H9 (cell line): ENCODE results near the gene DHODH. TPM values are rescaled to one million over a fixed set of nuclear protein-coding genes. Genes with fewer than 3 reads are reported as not detected.

Experiments used
- DNase-seq: peaks from one replicate; pipeline ENCODE4 v3.0.0-alpha.2; 2017
- H2AFZ ChIP-seq: one replicate; pipeline ENCODE4 v1.6.1; 2013; ENCODE audit warnings: mild to moderate bottlenecking, low read length, control low read depth, moderate library complexity
- H2AK5ac ChIP-seq: 2 replicates; pipeline ENCODE4 v1.6.1; 2013; ENCODE audit warnings: low read length, control low read depth, mixed read lengths; ENCODE audit not compliant: insufficient read length
- H2BK120ac ChIP-seq: one replicate; pipeline ENCODE4 v1.6.1; 2013; ENCODE audit warnings: low read depth, mild to moderate bottlenecking, low read length, control low read depth, inconsistent platforms; ENCODE audit not compliant: poor library complexity, severe bottlenecking
- H2BK12ac ChIP-seq: 2 replicates; pipeline ENCODE4 v1.6.1; 2013; ENCODE audit warnings: low read length, control low read depth, mixed read lengths, low read depth; ENCODE audit not compliant: insufficient read length
- H2BK15ac ChIP-seq: 2 replicates; pipeline ENCODE4 v1.6.1; 2013; ENCODE audit warnings: low read depth, low read length, control low read depth
- H2BK20ac ChIP-seq: one replicate; pipeline ENCODE4 v1.6.1; 2013; ENCODE audit warnings: low read depth, mild to moderate bottlenecking, low read length, control low read depth, inconsistent platforms; ENCODE audit not compliant: poor library complexity, severe bottlenecking
- H2BK5ac ChIP-seq: 2 replicates; pipeline ENCODE4 v1.6.1; 2013; ENCODE audit warnings: low read length, control low read depth, mixed read lengths; ENCODE audit not compliant: insufficient read length
- H3K14ac ChIP-seq: 2 replicates; pipeline ENCODE4 v1.6.1; 2013; ENCODE audit warnings: low read length, control low read depth; ENCODE audit not compliant: insufficient read depth
- H3K18ac ChIP-seq: 2 replicates; pipeline ENCODE4 v1.6.1; 2013; ENCODE audit warnings: low read depth, mild to moderate bottlenecking, mixed read lengths, low read length, control low read depth; ENCODE audit not compliant: insufficient read length
- H3K23ac ChIP-seq: 2 replicates; pipeline ENCODE4 v1.6.1; 2013; ENCODE audit warnings: low read length, control low read depth, mixed read lengths, low read depth; ENCODE audit not compliant: insufficient read length
- H3K23me2 ChIP-seq: 2 replicates; pipeline ENCODE4 v1.6.1; 2013; ENCODE audit warnings: low read depth, mild to moderate bottlenecking, mixed read lengths, low read length, control low read depth; ENCODE audit not compliant: insufficient read length, poor library complexity, severe bottlenecking
- H3K27ac ChIP-seq: 2 replicates; pipeline ENCODE4 v1.5.1; 2013; ENCODE audit warnings: low read length, control low read depth, mixed read lengths, low read depth; ENCODE audit not compliant: insufficient read length
- H3K27me3 ChIP-seq: 2 replicates; pipeline ENCODE4 v1.6.1; 2013; ENCODE audit warnings: low read length, control low read depth, inconsistent platforms; ENCODE audit not compliant: insufficient read depth
- H3K4ac ChIP-seq: 2 replicates; pipeline ENCODE4 v1.6.1; 2013; ENCODE audit warnings: low read depth, mild to moderate bottlenecking, control low read depth, inconsistent platforms, low read length, moderate library complexity
- H3K4me1 ChIP-seq: 2 replicates; pipeline ENCODE4 v1.6.1; 2013; ENCODE audit warnings: low read length, control low read depth, inconsistent platforms; ENCODE audit not compliant: insufficient read depth
- H3K4me2 ChIP-seq: 2 replicates; pipeline ENCODE4 v1.6.1; 2013; ENCODE audit warnings: low read length, control low read depth, mixed read lengths; ENCODE audit not compliant: insufficient read length, insufficient read depth
- H3K56ac ChIP-seq: 2 replicates; pipeline ENCODE4 v1.6.1; 2013; ENCODE audit warnings: low read depth, mild to moderate bottlenecking, mixed read lengths, low read length, control low read depth; ENCODE audit not compliant: insufficient read length
- H3K79me1 ChIP-seq: 2 replicates; pipeline ENCODE4 v1.6.1; 2013; ENCODE audit warnings: low read depth, mild to moderate bottlenecking, moderate library complexity, low read length, control low read depth, inconsistent platforms; ENCODE audit not compliant: insufficient read depth, poor library complexity, severe bottlenecking
- H3K79me2 ChIP-seq: 2 replicates; pipeline ENCODE4 v1.6.1; 2013; ENCODE audit warnings: low read length, control low read depth, inconsistent platforms; ENCODE audit not compliant: insufficient read depth
- H3K9ac ChIP-seq: 2 replicates; pipeline ENCODE4 v1.6.1; 2013; ENCODE audit warnings: low read length, control low read depth, mixed read lengths; ENCODE audit not compliant: insufficient read length; ENCODE audit errors: extremely low read depth
- H3K9me3 ChIP-seq: one replicate; pipeline ENCODE4 v1.6.1; 2013; ENCODE audit warnings: low read depth, low read length, inconsistent platforms; ENCODE audit not compliant: control insufficient read depth
- H3T11ph ChIP-seq: one replicate; pipeline ENCODE4 v1.6.1; 2013; ENCODE audit warnings: mild to moderate bottlenecking, low read length, control low read depth, inconsistent platforms
- H4K20me1 ChIP-seq: one replicate; pipeline ENCODE4 v1.6.1; 2013; ENCODE audit not compliant: control insufficient read depth, insufficient read length, insufficient read depth
- H4K5ac ChIP-seq: 2 replicates; pipeline ENCODE4 v1.6.1; 2013; ENCODE audit warnings: low read depth, mild to moderate bottlenecking, mixed read lengths, low read length, control low read depth; ENCODE audit not compliant: insufficient read length
- H4K8ac ChIP-seq: replicated peaks from 2 replicates; pipeline ENCODE4 v1.6.1; 2013; ENCODE audit warnings: low read length, control low read depth, mixed read lengths, low read depth; ENCODE audit not compliant: insufficient read length
- H4K91ac ChIP-seq: 2 replicates; pipeline ENCODE4 v1.6.1; 2013; ENCODE audit warnings: low read depth, mild to moderate bottlenecking, moderate library complexity, mixed read lengths, low read length, control low read depth; ENCODE audit not compliant: insufficient read length
- H3K27ac Mint-ChIP-seq, 3 experiments: 2 replicates in 2 of 3; 3 replicates in 1 of 3; pipeline ENCODE4 v1.8.0; 2020 to 2021; ENCODE audit warnings: mixed read lengths in 3 of 3, mild to moderate bottlenecking in 1 of 3, moderate library complexity in 1 of 3
- H3K27me3 Mint-ChIP-seq: 2 replicates; pipeline ENCODE4 v1.8.0; 2021; ENCODE audit warnings: low read depth, mild to moderate bottlenecking, moderate library complexity, mixed read lengths
- H3K36me3 Mint-ChIP-seq, 3 experiments: 2 replicates in 2 of 3; 3 replicates in 1 of 3; pipeline ENCODE4 v1.8.0; 2020 to 2021; ENCODE audit warnings: low read depth in 3 of 3, mixed read lengths in 3 of 3; ENCODE audit not compliant: insufficient read depth in 1 of 3
- H3K4me1 Mint-ChIP-seq, 2 experiments: 2 replicates each; pipeline ENCODE4 v1.8.0; 2020; ENCODE audit warnings: mixed read lengths in 2 of 2
- H3K4me3 Mint-ChIP-seq, 2 experiments: 2 replicates in 1 of 2; 3 replicates in 1 of 2; pipeline ENCODE4 v1.8.0; 2020 to 2021; ENCODE audit warnings: mild to moderate bottlenecking in 2 of 2, mixed read lengths in 2 of 2, moderate library complexity in 1 of 2
- H3K9me3 Mint-ChIP-seq, 2 experiments: 2 replicates in 1 of 2; 3 replicates in 1 of 2; pipeline ENCODE4 v1.8.0; 2020; ENCODE audit warnings: mild to moderate bottlenecking in 2 of 2, mixed read lengths in 2 of 2, moderate library complexity in 1 of 2
- CTCF ChIP-seq: fragments of 200-600 bp; sonication (generic); conservative IDR thresholded peaks from 3 replicates; pipeline ENCODE4 v1.8.0; 2021; ENCODE audit warnings: antibody characterized with exemption, mild to moderate bottlenecking
- WGBS: extraction: QIAGEN DNeasy Blood & Tissue Kit; methylation state at CpG from one replicate; pipeline ENCODE4 v1.1.7; 2013; ENCODE audit warnings: missing lambda C conversion rate, low lambda C conversion rate, mixed read lengths; ENCODE audit not compliant: insufficient read length; ENCODE audit errors: extremely low coverage; 5-methylcytosine and 5-hydroxymethylcytosine counted together
- total RNA-seq: library from RNA; stranded (reverse); gene quantifications from 2 replicates; pipeline ENCODE4 v1.2.1, GENCODE V29; 2021

The DHODH gene
- total RNA-seq, 1 experiment from 2014 or later, result 16.4 TPM

DNA sequence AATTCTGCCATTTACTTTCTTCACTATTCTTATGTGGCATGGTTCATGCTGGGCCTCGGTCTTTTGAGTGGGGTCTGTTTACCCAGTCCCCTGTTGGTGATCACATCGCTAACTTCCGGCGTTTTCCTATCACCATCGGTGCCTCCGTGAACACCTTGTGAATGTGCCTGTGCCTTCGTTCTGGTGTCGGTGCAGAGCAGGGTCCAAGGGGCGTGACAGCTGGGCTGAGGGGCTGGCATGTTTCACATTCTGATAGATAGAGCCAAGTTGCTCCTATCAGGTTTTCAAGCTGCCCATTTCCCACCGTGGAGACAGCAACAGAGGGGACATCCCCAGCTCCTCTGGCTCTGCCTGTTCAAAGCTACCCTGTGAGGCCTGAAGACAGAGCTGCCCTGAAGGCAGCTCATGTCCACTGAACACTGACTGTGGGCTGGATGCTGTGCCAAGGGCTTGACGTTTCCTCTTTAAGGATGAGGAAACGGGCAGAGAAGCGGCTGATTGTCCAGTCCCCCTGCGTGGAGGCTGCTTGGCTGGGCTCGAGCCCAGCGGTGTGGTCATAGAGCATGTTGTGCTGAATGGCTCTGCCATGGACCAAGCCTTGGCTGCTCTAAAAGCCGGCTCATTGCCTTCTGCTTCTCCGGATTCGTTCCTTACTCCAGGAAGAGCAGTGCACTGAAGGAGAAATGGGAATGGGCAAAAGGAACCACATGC lies 17.0 kb downstream of the DHODH start:
- no peak overlapping the region for H2BK15ac ChIP-seq
- no peak overlapping the region for H4K8ac ChIP-seq
- H3K56ac ChIP-seq, result no peak overlapping the region
- H2BK120ac ChIP-seq, result no peak overlapping the region
- no peaks in the 10 kb centered on the region for H4K20me1 ChIP-seq
- no peak for TF ChIP-seq CTCF
- H3K27ac ChIP-seq, result no peak overlapping the region
- H2AFZ ChIP-seq, result no peak overlapping the region
- H3K4me2 ChIP-seq, result no peak overlapping the region
- no peak overlapping the region for H4K91ac ChIP-seq
- DNase-seq, result no peak
- H3K4me1 ChIP-seq, result no peaks in the 10 kb centered on the region
- Mint-ChIP-seq H3K9me3 (no peaks in the 10 kb centered on the region), H3K36me3 (peaks cover 11 to 36% (median 34%) of the 10 kb centered on the region in 3 experiments; a peak in 6 of 7 replicates), H3K27ac (0 out of 7 replicates have a peak overlapping the region, but pooled peaks of 1 of the 3 experiments have one; percentile 19), H3K4me3 (no peak overlapping the region), H3K27me3 (no peaks in the 10 kb centered on the region), H3K4me1 (no peaks in the 10 kb centered on the region)
- H3K23ac ChIP-seq, result no peak overlapping the region
- H2BK5ac ChIP-seq, result no peak overlapping the region
- no peak overlapping the region for H3K4ac ChIP-seq
- no peaks in the 10 kb centered on the region for H3K9me3 ChIP-seq
- no peak overlapping the region for H2BK20ac ChIP-seq
- H3T11ph ChIP-seq, result no peak overlapping the region
- no peaks in the 10 kb centered on the region for H3K27me3 ChIP-seq
- no CpG with 5 or more reads among the region's 19 CpGs for WGBS
- no peak overlapping the region for H3K14ac ChIP-seq
- H3K9ac ChIP-seq, result no peak overlapping the region
- no peak overlapping the region for H2BK12ac ChIP-seq
- H3K79me1 ChIP-seq, result no peaks in the 10 kb centered on the region
- no peaks in the 10 kb centered on the region for H3K23me2 ChIP-seq
- H4K5ac ChIP-seq, result no peak overlapping the region
- no peaks in the 10 kb centered on the region for H3K79me2 ChIP-seq
- H3K18ac ChIP-seq, result no peak overlapping the region
- no peak overlapping the region for H2AK5ac ChIP-seq
